Heart right ventricle (tissue), 16 donors: ENCODE results near the gene GMDS. TPM values are rescaled to one million over a fixed set of nuclear protein-coding genes. Genes with fewer than 3 reads are reported as not detected.

Experiments used
- ATAC-seq, 8 donors: fragments of 200-7000 bp; cut with Tn5 transposase; one replicate each; pipeline ENCODE4 v1.9.1; 2020; ENCODE audit warnings: mild to moderate bottlenecking in 8 of 8, moderate library complexity in 8 of 8, moderate number of reproducible peaks in 1 of 8
- DNase-seq, 2 donors: peaks; one replicate each; pipeline ENCODE4 v3.0.0-alpha.2; 2020
- H3K27ac ChIP-seq, 10 donors: fragments of 200-600 bp; sonication (generic) in 2 of 10; one replicate each; pipeline versions ENCODE4 v1.5.0 to v1.8.0; 2020 to 2022; ENCODE audit warnings: mild to moderate bottlenecking in 3 of 10
- H3K27me3 ChIP-seq, 7 donors: fragments of 200-600 bp; one replicate each; pipeline ENCODE4 v1.8.0; 2021 to 2022; ENCODE audit warnings: mild to moderate bottlenecking in 2 of 7
- H3K36me3 ChIP-seq, 9 donors: fragments of 200-600 bp; sonication (generic) in 1 of 9; one replicate each; pipeline versions ENCODE4 v1.5.0 to v1.8.0; 2020 to 2022; ENCODE audit warnings: mild to moderate bottlenecking in 2 of 9
- H3K4me1 ChIP-seq, 9 donors: fragments of 200-600 bp; sonication (generic) in 1 of 9; one replicate each; pipeline versions ENCODE4 v1.5.0 to v1.8.0; 2020 to 2022; ENCODE audit warnings: mild to moderate bottlenecking in 4 of 9
- H3K4me3 ChIP-seq, 10 donors: fragments of 200-600 bp; sonication (generic) in 2 of 10; one replicate each; pipeline versions ENCODE4 v1.5.0 to v1.8.0; 2020 to 2022; ENCODE audit warnings: mild to moderate bottlenecking in 7 of 10, moderate library complexity in 2 of 10
- H3K9me3 ChIP-seq, 11 donors: fragments of 200-600 bp in 10 of 11; sonication (generic) in 2 of 11; one replicate each; pipeline versions ENCODE4 v1.5.0 to v1.8.0; 2013 to 2022; ENCODE audit warnings: mild to moderate bottlenecking in 2 of 11, control low read depth in 1 of 11, moderate library complexity in 1 of 11
- CTCF ChIP-seq, 9 donors: fragments of 200-600 bp; sonication (generic) in 2 of 9; IDR thresholded peaks; one replicate each; pipeline versions ENCODE4 v1.5.0 to v1.8.0; 2021 to 2022; ENCODE audit warnings: antibody characterized with exemption in 9 of 9, mild to moderate bottlenecking in 5 of 9, moderate library complexity in 1 of 9
- WGBS, 2 donors: extraction: QIAGEN DNeasy Blood & Tissue Kit; methylation state at CpG; one replicate each; pipeline ENCODE4 v1.1.7; 2013; ENCODE audit warnings: inconsistent platforms in 1 of 2; 5-methylcytosine and 5-hydroxymethylcytosine counted together
- intact Hi-C, 10 donors: fragments of 100-400 bp; cut with DNase I; formaldehyde crosslinking; loops; one replicate each; pipeline versions ENCODE4 v1.11.1 to v1.14.2; 2022
- polyA plus RNA-seq, 2 donors: library from polyadenylated mRNA; stranded (reverse); fragments of 200-250 nt; gene quantifications; one replicate each; pipeline ENCODE4 v1.2.3, GENCODE V29; 2013
- total RNA-seq, 10 donors: library from RNA; stranded (reverse); fragmentation: NEBNext Ultra II Directional in 3 of 10; extraction: Animal tissue kit (Norgen Biotek cat#: 25700) in 3 of 10; gene quantifications; one replicate each; pipeline versions ENCODE4 v1.2.1 to v1.2.4, GENCODE V29; 2021 to 2023
- donor health status: Arrhythmogenic right ventricular cardiomyopathy.
- donor health status: ischemic (EF 13 %, LVEDD 7.1; RV severe dilation, severe dysfunction).
- donor health status: healthy with polysubstance abuse.
- donor health status: DM: no; HTN: yes; CAD: no.
- donor health status: DM: no; HTN: no; CAD: no.
- donor health status: ischemic (EF 25% LVEDD 6.9; RV normal size, moderate dysfunction).
- donor health status: ischemic (EF 25% LVEDD 5.7; RV mildly dilated, moderate dysfunction).
- donor health status: healthy.
- donor health status: DM: yes; HTN: yes; CAD: no.
- donor health status: Ischemic cardiomyopathy.
- donor health status: ischemic (EF 35%, LVEDD 5.7; RV mildly dilated, moderate dysfunction).
- donor health status: nonischemic (EF 11% LVEDD 7.7; RV severe dilation, severe dysfunction).
- donor health status: DM: yes; HTN: yes; CAD: no.
- donor health status: PGD.
- donor health status: ischemic (EF 29% LVEDD 5.4; RV normal size, mild dysfunction).
- donor health status: nonischemic (EF 23%, LVEDD 6.1; RV moderate dilation, normal function).

GMDS gene
- total and polyA plus RNA-seq, 12 donors = 5.0 to 10.6 (median 6.9) TPM

DNA sequence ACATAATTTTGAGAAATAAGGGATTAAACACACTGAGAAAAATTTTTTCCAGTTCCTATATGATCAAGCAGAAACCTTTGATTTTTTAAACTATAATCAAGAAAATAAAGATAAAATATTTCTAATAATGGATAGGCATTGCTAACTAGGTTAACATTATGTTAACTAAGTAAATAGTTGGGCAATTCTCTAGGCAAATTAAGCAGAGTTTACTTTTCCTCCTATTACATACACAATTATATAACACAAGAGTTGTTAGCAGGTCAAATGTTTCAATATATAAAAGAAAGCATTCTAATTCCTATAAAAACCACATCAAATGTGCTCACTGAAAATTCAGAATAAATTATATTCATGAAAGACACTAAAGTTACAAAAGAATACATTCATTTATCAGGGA lies 191.7 kb downstream of the GMDS start:
- intact Hi-C loops = no loop called here
- no peaks in the 10 kb centered on the region for H3K27me3 ChIP-seq
- DNase-seq = no peak
- no peak for ATAC-seq
- H3K4me3 ChIP-seq = no peak overlapping the region
- no peaks in the 10 kb centered on the region for H3K36me3 ChIP-seq
- TF ChIP-seq CTCF (IDR thresholded peaks at IDR 0.05) = no peak
- no peaks in the 10 kb centered on the region for H3K9me3 ChIP-seq
- H3K4me1 ChIP-seq = no peaks in the 10 kb centered on the region
- H3K27ac ChIP-seq = no peak overlapping the region

DNA sequence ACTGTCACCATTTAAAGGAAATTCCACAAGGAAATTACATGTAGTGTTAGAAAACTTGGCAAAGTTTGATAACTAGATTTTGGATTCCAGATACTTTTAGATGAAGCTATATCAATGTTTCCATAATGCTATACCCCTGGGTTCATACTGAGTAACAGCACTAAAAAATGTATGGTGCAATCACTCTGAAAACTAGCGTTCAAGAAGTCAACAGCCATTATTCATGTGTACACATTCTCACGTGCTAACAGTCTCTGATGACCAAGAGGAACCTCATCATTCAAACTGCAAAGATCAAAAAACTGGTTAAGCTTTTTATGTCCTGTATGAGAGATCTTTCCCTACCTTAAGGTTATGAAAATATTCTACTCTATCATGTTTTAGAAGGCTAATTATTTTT lies 197.6 kb downstream of the GMDS start:
- no peak for ATAC-seq
- Histone ChIP-seq H3K9me3 (peaks cover 0 to 5% (median 0%) of the 10 kb centered on the region in 11 donors), H3K4me1 (no peaks in the 10 kb centered on the region), H3K4me3 (no peak overlapping the region), H3K27ac (no peak overlapping the region), H3K27me3 (no peaks in the 10 kb centered on the region), H3K36me3 (no peaks in the 10 kb centered on the region)
- TF ChIP-seq CTCF (IDR thresholded peaks at IDR 0.05) = no peak
- WGBS, 2 donors = 57 to 68% methylated on average over 2 of the region's 2 CpGs
- intact Hi-C loops = loop anchor here in 1 of 10 donors (1.0 kb wide), 1 partner anchor 39 kb away; no protein-coding TSS in a partner anchor
- no peak for DNase-seq

- no peak for TF ChIP-seq CTCF (IDR thresholded peaks at IDR 0.05)
- no peak for DNase-seq
- H3K4me3 ChIP-seq = no peak overlapping the region
- no peak for ATAC-seq
- intact Hi-C loops = no loop called here
- no peaks in the 10 kb centered on the region for H3K36me3 ChIP-seq
- peaks cover 0 to 5% (median 0%) of the 10 kb centered on the region in 11 donors for H3K9me3 ChIP-seq
- no peaks in the 10 kb centered on the region for H3K4me1 ChIP-seq
- WGBS, 2 donors = 98 to 99% methylated on average over 4 of the region's 4 CpGs
- no peaks in the 10 kb centered on the region for H3K27me3 ChIP-seq
- no peak overlapping the region for H3K27ac ChIP-seq
Measured at GRCh38 chr6:2044192-2044591, 201.2 kb downstream of the GMDS start.

- Histone ChIP-seq H3K4me1 (peaks cover 0 to 4% (median 0%) of the 10 kb centered on the region in 9 donors), H3K4me3 (no peak overlapping the region), H3K27me3 (no peaks in the 10 kb centered on the region), H3K9me3 (peaks cover 0 to 5% (median 0%) of the 10 kb centered on the region in 11 donors), H3K36me3 (no peaks in the 10 kb centered on the region), H3K27ac (no peak overlapping the region)
- WGBS, 2 donors = 72 to 77% methylated on average over 6 of the region's 6 CpGs
- intact Hi-C loops = no loop called here
- no peak for DNase-seq
- no peak for TF ChIP-seq CTCF (IDR thresholded peaks at IDR 0.05)
- no peak for ATAC-seq
Measured at GRCh38 chr6:2042956-2043648, 202.3 kb downstream of the GMDS start.
